Measurements from ENCODE around the gene SYT2.

The SYT2 gene

DNA sequence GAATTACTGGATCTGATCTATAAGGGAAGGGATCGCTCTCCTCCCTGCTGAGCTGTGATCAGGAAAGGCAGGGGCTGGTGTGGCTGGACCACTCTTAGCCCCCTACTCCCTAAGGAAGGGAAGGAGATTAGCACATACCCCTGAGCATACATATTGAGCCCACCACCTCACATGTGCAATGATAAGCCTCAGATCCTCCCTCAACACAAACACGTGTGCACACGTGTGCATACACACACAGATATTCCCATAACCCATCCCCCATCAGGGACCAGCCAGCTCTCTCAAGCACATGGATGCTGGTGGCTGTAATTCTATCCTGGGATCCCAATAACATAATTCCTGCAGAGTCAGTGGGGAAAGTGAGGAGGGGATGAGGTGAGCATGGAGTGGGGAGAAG lies 21.2 kb downstream of the SYT2 start:
- no peaks in the 10 kb centered on the region for H3K79me2 ChIP-seq (ENCODE audit: control insufficient read depth, insufficient read depth, low read length, unreplicated experiment)
- no peak overlapping the region for H3K4me3 ChIP-seq (ENCODE audit: low read depth, low read length)
- no peak overlapping the region for H2AFZ ChIP-seq (ENCODE audit: low read length, unreplicated experiment)
- H3K27ac ChIP-seq (ENCODE audit: low read depth, low read length): no peak overlapping the region
- peaks cover 93% of the 10 kb centered on the region for H3K27me3 ChIP-seq (ENCODE audit: insufficient read depth, low read length)
- H3K4me1 ChIP-seq (ENCODE audit: control insufficient read depth, insufficient read depth, low read length, unreplicated experiment): no peaks in the 10 kb centered on the region
- H3K36me3 ChIP-seq (ENCODE audit: insufficient read depth, low read length): no peaks in the 10 kb centered on the region

DNA sequence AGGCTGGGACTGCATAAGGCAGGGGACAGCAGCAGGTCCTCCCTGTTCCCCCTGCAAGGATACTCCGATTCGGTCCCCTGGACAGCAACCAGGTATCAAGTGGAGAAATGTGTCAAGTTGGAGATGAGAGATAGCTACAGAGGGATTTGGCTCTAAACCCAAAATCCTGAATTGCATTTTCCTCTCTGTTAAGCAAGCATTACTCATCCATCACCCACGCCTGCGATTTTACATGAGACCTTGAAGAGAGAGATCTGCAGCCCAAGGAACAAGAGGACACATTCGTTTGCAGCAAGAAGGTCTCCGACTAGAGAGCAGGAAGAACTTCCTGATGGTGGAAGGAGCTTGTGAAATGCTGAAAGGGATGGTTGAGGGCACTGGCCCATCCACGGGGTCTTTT lies 21.9 kb downstream of the SYT2 start:
- Histone ChIP-seq H3K27ac (ENCODE audit: low read depth, low read length) (no peak overlapping the region), H3K27me3 (ENCODE audit: insufficient read depth, low read length) (peaks cover 91% of the 10 kb centered on the region), H2AFZ (ENCODE audit: low read length, unreplicated experiment) (no peak overlapping the region), H3K4me1 (ENCODE audit: control insufficient read depth, insufficient read depth, low read length, unreplicated experiment) (no peaks in the 10 kb centered on the region), H3K4me3 (ENCODE audit: low read depth, low read length) (no peak overlapping the region), H3K79me2 (ENCODE audit: control insufficient read depth, insufficient read depth, low read length, unreplicated experiment) (no peaks in the 10 kb centered on the region), H3K36me3 (ENCODE audit: insufficient read depth, low read length) (no peaks in the 10 kb centered on the region)

- Histone ChIP-seq H3K27me3 (ENCODE audit: insufficient read depth, low read length) (peaks cover 93% of the 10 kb centered on the region), H3K4me3 (ENCODE audit: low read depth, low read length) (no peak overlapping the region), H2AFZ (ENCODE audit: low read length, unreplicated experiment) (no peak overlapping the region), H3K79me2 (ENCODE audit: control insufficient read depth, insufficient read depth, low read length, unreplicated experiment) (no peaks in the 10 kb centered on the region), H3K4me1 (ENCODE audit: control insufficient read depth, insufficient read depth, low read length, unreplicated experiment) (no peaks in the 10 kb centered on the region), H3K27ac (ENCODE audit: low read depth, low read length) (no peak overlapping the region), H3K36me3 (ENCODE audit: insufficient read depth, low read length) (no peaks in the 10 kb centered on the region)
Observed at GRCh38 chr1:202687798-202688197, 22.5 kb downstream of the SYT2 start.

- peaks cover 94% of the 10 kb centered on the region for H3K27me3 ChIP-seq (ENCODE audit: insufficient read depth, low read length)
- no peak overlapping the region for H3K4me3 ChIP-seq (ENCODE audit: low read depth, low read length)
- no peak overlapping the region for H2AFZ ChIP-seq (ENCODE audit: low read length, unreplicated experiment)
- H3K4me1 ChIP-seq (ENCODE audit: control insufficient read depth, insufficient read depth, low read length, unreplicated experiment): no peaks in the 10 kb centered on the region
- no peak overlapping the region for H3K27ac ChIP-seq (ENCODE audit: low read depth, low read length)
- H3K79me2 ChIP-seq (ENCODE audit: control insufficient read depth, insufficient read depth, low read length, unreplicated experiment): no peaks in the 10 kb centered on the region
- H3K36me3 ChIP-seq (ENCODE audit: insufficient read depth, low read length): no peaks in the 10 kb centered on the region
Observed at GRCh38 chr1:202687370-202687769, 22.9 kb downstream of the SYT2 start.

DNA sequence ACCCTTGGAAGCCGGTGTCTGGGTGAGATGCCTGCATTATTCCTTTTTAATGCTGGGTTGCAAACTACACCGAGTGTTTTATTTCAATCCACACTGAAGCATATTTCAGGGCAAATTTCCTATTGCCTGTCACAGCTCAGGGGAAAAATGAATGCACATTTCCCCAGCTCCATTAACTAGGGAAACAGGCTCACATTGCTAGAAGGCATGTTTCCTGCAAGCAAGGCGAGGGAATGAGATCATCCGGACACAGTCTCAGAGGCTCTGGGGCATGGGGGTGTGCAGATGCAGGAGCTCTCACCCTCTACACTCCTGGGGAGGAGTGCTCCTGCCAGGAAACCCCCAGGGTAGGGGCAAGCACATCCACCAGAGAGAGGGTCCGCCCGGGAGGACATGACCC lies 24.6 kb downstream of the SYT2 start:
- Histone ChIP-seq H2AFZ (ENCODE audit: low read length, unreplicated experiment) (no peak overlapping the region), H3K79me2 (ENCODE audit: control insufficient read depth, insufficient read depth, low read length, unreplicated experiment) (no peaks in the 10 kb centered on the region), H3K4me1 (ENCODE audit: control insufficient read depth, insufficient read depth, low read length, unreplicated experiment) (no peaks in the 10 kb centered on the region), H3K4me3 (ENCODE audit: low read depth, low read length) (no peak overlapping the region), H3K27me3 (ENCODE audit: insufficient read depth, low read length) (peaks cover 97% of the 10 kb centered on the region), H3K36me3 (ENCODE audit: insufficient read depth, low read length) (no peaks in the 10 kb centered on the region), H3K27ac (ENCODE audit: low read depth, low read length) (no peak overlapping the region)

DNA sequence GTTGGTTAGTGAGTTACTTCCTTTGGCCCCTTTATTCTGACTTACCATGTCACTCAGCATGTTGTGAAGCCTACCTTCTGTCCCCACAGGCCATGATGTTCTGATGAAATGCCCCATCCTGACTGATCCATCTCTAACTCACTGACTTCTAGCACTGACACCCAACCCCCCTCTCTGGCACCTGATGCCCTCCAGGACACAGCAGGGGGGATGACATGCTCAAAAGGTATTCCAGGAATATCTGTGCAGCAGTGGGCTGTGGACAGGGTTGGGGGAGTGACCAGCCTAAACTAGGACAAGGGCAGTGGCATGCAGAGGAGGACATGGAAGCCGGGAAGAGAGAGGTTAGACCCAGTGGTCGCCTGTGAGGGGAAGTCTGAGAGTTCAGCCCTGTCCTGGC lies 25.5 kb downstream of the SYT2 start:
- Histone ChIP-seq H3K27ac (ENCODE audit: low read depth, low read length) (no peak overlapping the region), H3K4me3 (ENCODE audit: low read depth, low read length) (no peak overlapping the region), H3K79me2 (ENCODE audit: control insufficient read depth, insufficient read depth, low read length, unreplicated experiment) (no peaks in the 10 kb centered on the region), H3K27me3 (ENCODE audit: insufficient read depth, low read length) (peaks cover 97% of the 10 kb centered on the region), H3K36me3 (ENCODE audit: insufficient read depth, low read length) (no peaks in the 10 kb centered on the region), H2AFZ (ENCODE audit: low read length, unreplicated experiment) (no peak overlapping the region), H3K4me1 (ENCODE audit: control insufficient read depth, insufficient read depth, low read length, unreplicated experiment) (no peaks in the 10 kb centered on the region)

- Histone ChIP-seq H3K4me3 (ENCODE audit: low read depth, low read length) (no peak overlapping the region), H3K79me2 (ENCODE audit: control insufficient read depth, insufficient read depth, low read length, unreplicated experiment) (no peaks in the 10 kb centered on the region), H2AFZ (ENCODE audit: low read length, unreplicated experiment) (no peak overlapping the region), H3K27me3 (ENCODE audit: insufficient read depth, low read length) (peaks cover 91% of the 10 kb centered on the region), H3K27ac (ENCODE audit: low read depth, low read length) (no peak overlapping the region), H3K4me1 (ENCODE audit: control insufficient read depth, insufficient read depth, low read length, unreplicated experiment) (no peaks in the 10 kb centered on the region), H3K36me3 (ENCODE audit: insufficient read depth, low read length) (no peaks in the 10 kb centered on the region)
Observed at GRCh38 chr1:202683029-202683428, 27.2 kb downstream of the SYT2 start.

DNA sequence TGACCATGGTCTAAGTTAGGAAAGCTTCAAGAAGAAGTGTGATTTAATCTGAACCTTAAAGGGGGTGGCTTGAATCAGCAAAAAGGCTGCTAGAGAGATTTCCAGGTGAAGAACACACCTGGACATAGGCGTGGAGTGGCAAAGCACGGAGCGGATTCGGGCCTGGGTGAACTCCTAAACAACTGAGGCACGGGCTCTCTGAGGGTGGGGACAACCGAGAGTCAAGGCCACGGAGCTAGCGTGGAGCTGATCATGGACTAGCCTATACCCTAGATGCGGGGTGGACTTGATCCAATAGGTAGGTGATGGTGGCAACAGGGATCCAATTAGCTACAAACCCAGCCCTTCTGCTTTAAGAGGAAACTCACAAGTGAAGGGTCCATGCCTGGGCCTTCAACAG lies 27.8 kb downstream of the SYT2 start:
- H3K4me1 ChIP-seq (ENCODE audit: control insufficient read depth, insufficient read depth, low read length, unreplicated experiment): no peaks in the 10 kb centered on the region
- no peak overlapping the region for H2AFZ ChIP-seq (ENCODE audit: low read length, unreplicated experiment)
- no peaks in the 10 kb centered on the region for H3K36me3 ChIP-seq (ENCODE audit: insufficient read depth, low read length)
- peaks cover 90% of the 10 kb centered on the region for H3K27me3 ChIP-seq (ENCODE audit: insufficient read depth, low read length)
- H3K4me3 ChIP-seq (ENCODE audit: low read depth, low read length): no peak overlapping the region
- no peak overlapping the region for H3K27ac ChIP-seq (ENCODE audit: low read depth, low read length)
- H3K79me2 ChIP-seq (ENCODE audit: control insufficient read depth, insufficient read depth, low read length, unreplicated experiment): no peaks in the 10 kb centered on the region

- Histone ChIP-seq H3K27me3 (ENCODE audit: insufficient read depth, low read length) (peaks cover 91% of the 10 kb centered on the region), H3K79me2 (ENCODE audit: control insufficient read depth, insufficient read depth, low read length, unreplicated experiment) (no peaks in the 10 kb centered on the region), H3K27ac (ENCODE audit: low read depth, low read length) (no peak overlapping the region), H3K4me3 (ENCODE audit: low read depth, low read length) (no peak overlapping the region), H3K36me3 (ENCODE audit: insufficient read depth, low read length) (no peaks in the 10 kb centered on the region), H2AFZ (ENCODE audit: low read length, unreplicated experiment) (no peak overlapping the region), H3K4me1 (ENCODE audit: control insufficient read depth, insufficient read depth, low read length, unreplicated experiment) (no peaks in the 10 kb centered on the region)
Observed at GRCh38 chr1:202681736-202682420, 28.4 kb downstream of the SYT2 start.

DNA sequence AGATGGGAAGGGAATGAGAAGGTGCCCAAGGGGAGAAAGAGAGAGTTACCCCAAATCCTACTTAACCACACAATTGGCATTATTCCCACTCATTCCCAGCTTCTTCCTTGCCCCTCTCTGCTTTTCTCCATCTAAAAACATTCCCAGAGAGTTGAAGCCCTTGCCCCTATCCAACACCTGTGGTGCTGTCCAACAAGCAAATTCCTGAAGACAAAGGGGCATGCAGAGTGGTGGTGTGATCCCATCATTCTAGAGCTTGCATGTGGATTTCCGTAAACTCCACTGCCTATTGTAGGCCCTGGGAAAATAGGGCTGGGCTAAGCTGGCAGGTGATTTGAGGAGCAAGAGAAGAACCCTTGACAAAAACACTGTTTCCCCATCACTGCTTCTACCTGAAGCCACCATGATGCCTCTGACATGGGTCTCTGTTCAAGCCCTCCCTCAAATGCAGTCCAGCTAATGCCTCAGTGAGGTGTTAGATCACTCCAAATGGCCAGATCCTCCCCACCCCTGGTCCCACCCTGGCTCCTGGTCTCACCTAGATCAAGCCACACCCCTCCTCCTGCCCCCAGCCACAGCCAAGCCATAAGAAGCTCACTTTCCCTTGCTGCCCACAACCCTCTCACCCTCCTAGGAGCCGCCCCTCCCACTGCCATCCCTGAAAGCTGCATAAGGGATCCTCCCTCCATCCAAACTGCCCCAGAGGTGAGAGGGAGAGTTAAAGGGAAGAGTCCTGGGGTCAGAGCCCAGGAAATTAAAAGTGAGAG lies 29.5 kb downstream of the SYT2 start:
- H3K36me3 ChIP-seq (ENCODE audit: insufficient read depth, low read length): no peaks in the 10 kb centered on the region
- H3K4me3 ChIP-seq (ENCODE audit: low read depth, low read length): no peak overlapping the region
- no peaks in the 10 kb centered on the region for H3K4me1 ChIP-seq (ENCODE audit: control insufficient read depth, insufficient read depth, low read length, unreplicated experiment)
- H3K27ac ChIP-seq (ENCODE audit: low read depth, low read length): no peak overlapping the region
- H3K27me3 ChIP-seq (ENCODE audit: insufficient read depth, low read length): peaks cover 91% of the 10 kb centered on the region
- no peaks in the 10 kb centered on the region for H3K79me2 ChIP-seq (ENCODE audit: control insufficient read depth, insufficient read depth, low read length, unreplicated experiment)
- no peak overlapping the region for H2AFZ ChIP-seq (ENCODE audit: low read length, unreplicated experiment)
